Lower leg skin (tissue), 4 donors: ENCODE data around the gene NKAIN2. TPM values are rescaled to one million over a fixed set of nuclear protein-coding genes. Genes with fewer than 3 reads are reported as not detected.
"Not testable (repeated sequence)": the region's sequence is repeated elsewhere in the genome, so short reads cannot be mapped to it uniquely, and the experiment has no call there.

Experiments
- DNase-seq, 2 donors: peaks; one replicate each; pipeline ENCODE4 v3.0.0-alpha.2; 2019; ENCODE audit warnings: low spot score in 2 of 2
- H3K4me3 ChIP-seq: fragments of 200-600 bp; sonication (generic); 2 replicates; pipeline ENCODE4 v1.5.1; 2017; ENCODE audit warnings: mild to moderate bottlenecking, low read depth; ENCODE audit not compliant: poor library complexity, severe bottlenecking
- POLR2A ChIP-seq, 2 donors: fragments of 450-650 bp; IDR thresholded peaks; one replicate each; pipeline ENCODE4 v1.6.1; 2016 to 2017; ENCODE audit warnings: antibody characterized with exemption in 2 of 2, mild to moderate bottlenecking in 1 of 2, moderate library complexity in 1 of 2
- WGBS, 2 donors: methylation state at CpG; one replicate each; pipeline ENCODE4 v1.1.5; 2018; 5-methylcytosine and 5-hydroxymethylcytosine counted together
- intact Hi-C: fragments of 100-400 bp; cut with DNase I; formaldehyde crosslinking; loops from one replicate; pipeline ENCODE4 v1.15.0; 2023; ENCODE audit warnings: low total_unique reads
- total RNA-seq, 4 donors: library from RNA; depleted of rRNA; stranded (reverse); fragments of >200 nt; gene quantifications; one replicate each; pipeline ENCODE4 v1.1.0, GENCODE V29; 2016
- TF ChIP-seq, protein P1 (sequence below), 3 donors: fragments of 450-650 bp; IDR thresholded peaks; one replicate each; pipeline ENCODE4 v1.5.1; 2016; ENCODE audit warnings: antibody characterized with exemption in 3 of 3, mild to moderate bottlenecking in 3 of 3, moderate library complexity in 2 of 3

NKAIN2 gene
- total RNA-seq, 4 donors from 2014 or later: 0.37 TPM; not detected in 3

GRCh38 chr6:124699038-124699437 is 895.4 kb downstream of the NKAIN2 start:
- TF ChIP-seq, protein P1, sequence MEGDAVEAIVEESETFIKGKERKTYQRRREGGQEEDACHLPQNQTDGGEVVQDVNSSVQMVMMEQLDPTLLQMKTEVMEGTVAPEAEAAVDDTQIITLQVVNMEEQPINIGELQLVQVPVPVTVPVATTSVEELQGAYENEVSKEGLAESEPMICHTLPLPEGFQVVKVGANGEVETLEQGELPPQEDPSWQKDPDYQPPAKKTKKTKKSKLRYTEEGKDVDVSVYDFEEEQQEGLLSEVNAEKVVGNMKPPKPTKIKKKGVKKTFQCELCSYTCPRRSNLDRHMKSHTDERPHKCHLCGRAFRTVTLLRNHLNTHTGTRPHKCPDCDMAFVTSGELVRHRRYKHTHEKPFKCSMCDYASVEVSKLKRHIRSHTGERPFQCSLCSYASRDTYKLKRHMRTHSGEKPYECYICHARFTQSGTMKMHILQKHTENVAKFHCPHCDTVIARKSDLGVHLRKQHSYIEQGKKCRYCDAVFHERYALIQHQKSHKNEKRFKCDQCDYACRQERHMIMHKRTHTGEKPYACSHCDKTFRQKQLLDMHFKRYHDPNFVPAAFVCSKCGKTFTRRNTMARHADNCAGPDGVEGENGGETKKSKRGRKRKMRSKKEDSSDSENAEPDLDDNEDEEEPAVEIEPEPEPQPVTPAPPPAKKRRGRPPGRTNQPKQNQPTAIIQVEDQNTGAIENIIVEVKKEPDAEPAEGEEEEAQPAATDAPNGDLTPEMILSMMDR (IDR thresholded peaks at IDR 0.05): no peak
- no peak for TF ChIP-seq POLR2A (IDR thresholded peaks at IDR 0.05)
- 90% methylated on average over 2 of the region's 2 CpGs for WGBS, 2 donors
- intact Hi-C loops: no loop called here
- no peak for DNase-seq
- no peak overlapping the region for H3K4me3 ChIP-seq

DNA sequence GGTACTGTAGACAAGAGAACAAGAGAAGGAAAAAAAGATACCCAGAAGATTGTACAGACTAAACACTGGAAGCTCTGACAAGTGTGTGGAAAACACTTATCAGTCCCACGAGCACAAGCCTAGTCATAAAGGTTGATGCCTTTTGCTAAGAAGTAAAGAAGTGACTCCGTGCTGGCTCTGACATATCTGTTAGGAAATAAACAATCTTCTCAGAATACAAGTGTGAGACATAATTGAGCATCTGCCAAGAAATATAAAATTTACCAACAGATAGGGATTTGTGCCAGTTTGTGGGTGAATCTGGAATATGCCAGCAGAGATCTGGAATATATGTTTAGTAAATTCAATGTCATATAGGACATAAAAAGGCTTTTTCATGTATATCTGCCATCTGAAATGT is 899.9 kb downstream of the NKAIN2 start:
- no peak overlapping the region for H3K4me3 ChIP-seq
- intact Hi-C loops: loop anchor here (5.0 kb wide), 1 partner anchor 371 kb away; no protein-coding TSS in a partner anchor
- WGBS, 2 donors: 64 to 71% methylated on average over 2 of the region's 2 CpGs
- DNase-seq: no peak
- TF ChIP-seq, protein P1 (IDR thresholded peaks at IDR 0.05): no peak
- TF ChIP-seq POLR2A (IDR thresholded peaks at IDR 0.05): no peak

GRCh38 chr6:124712532-124712931 is 908.9 kb downstream of the NKAIN2 start:
- intact Hi-C loops: loop anchor here (5.0 kb wide), 1 partner anchor 365 kb away; no protein-coding TSS in a partner anchor
- not testable (repeated sequence) for H3K4me3 ChIP-seq
- WGBS, 2 donors: 89 to 94% methylated on average over 15 of the region's 17 CpGs
- peak in 1 of 2 donors; percentile 69 for DNase-seq

- TF ChIP-seq POLR2A (IDR thresholded peaks at IDR 0.05): no peak
- TF ChIP-seq, protein P1 (IDR thresholded peaks at IDR 0.05): no peak
- no peak overlapping the region for H3K4me3 ChIP-seq
- no peak for DNase-seq
- intact Hi-C loops: loop anchor here (2.0 to 5.0 kb wide), 2 partner anchors 76 to 367 kb away; no protein-coding TSS in a partner anchor
- 23 to 43% methylated on average over 2 of the region's 2 CpGs for WGBS, 2 donors
Observed at GRCh38 chr6:124714728-124715127, 911.1 kb downstream of the NKAIN2 start.

GRCh38 chr6:124719913-124720312 is 916.2 kb downstream of the NKAIN2 start:
- intact Hi-C loops: no loop called here
- H3K4me3 ChIP-seq: no peak overlapping the region
- DNase-seq: no peak
- TF ChIP-seq, protein P1 (IDR thresholded peaks at IDR 0.05): no peak
- TF ChIP-seq POLR2A (IDR thresholded peaks at IDR 0.05): no peak

DNA sequence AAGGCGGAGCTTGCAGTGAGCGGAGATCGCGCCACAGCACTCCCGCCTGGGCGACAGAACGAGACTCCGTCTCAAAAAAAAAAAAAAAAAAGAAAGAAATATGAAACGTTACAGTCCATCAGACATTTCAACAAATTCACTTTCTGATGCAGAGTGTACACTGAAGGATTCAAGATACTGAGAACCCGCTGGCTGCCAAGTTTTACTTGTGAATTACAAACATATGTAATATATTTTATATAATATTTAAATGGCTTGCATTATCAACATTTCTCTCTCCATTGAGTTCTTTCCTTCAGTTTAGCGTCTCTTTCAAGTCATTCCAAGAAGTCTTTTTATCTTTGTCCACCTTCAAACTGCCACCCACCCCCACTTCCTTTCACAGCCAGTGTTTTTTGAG is 917.7 kb downstream of the NKAIN2 start:
- intact Hi-C loops: no loop called here
- no peak for DNase-seq
- 66 to 77% methylated on average over 5 to 11 of the region's 11 CpGs for WGBS, 2 donors
- H3K4me3 ChIP-seq: no peak overlapping the region
- TF ChIP-seq POLR2A (IDR thresholded peaks at IDR 0.05): no peak
- TF ChIP-seq, protein P1 (IDR thresholded peaks at IDR 0.05): no peak
